PC-3 (cell line): Measurements from ENCODE around the gene ZRANB1.

Source experiments
- EZH2 ChIP-seq: fragments of 300-600 bp; sonication (generic); IDR thresholded peaks from one replicate; pipeline ENCODE4 v1.6.1; 2017; ENCODE audit warnings: antibody characterized with exemption, mild to moderate bottlenecking, low read length; ENCODE audit not compliant: unreplicated experiment
- TF ChIP-seq, protein P1 (sequence below): fragments of 300-600 bp; sonication (generic); conservative IDR thresholded peaks from 2 replicates; pipeline ENCODE4 v1.5.1; 2017; ENCODE audit warnings: antibody characterized with exemption, low read depth, mild to moderate bottlenecking, low read length

DNA sequence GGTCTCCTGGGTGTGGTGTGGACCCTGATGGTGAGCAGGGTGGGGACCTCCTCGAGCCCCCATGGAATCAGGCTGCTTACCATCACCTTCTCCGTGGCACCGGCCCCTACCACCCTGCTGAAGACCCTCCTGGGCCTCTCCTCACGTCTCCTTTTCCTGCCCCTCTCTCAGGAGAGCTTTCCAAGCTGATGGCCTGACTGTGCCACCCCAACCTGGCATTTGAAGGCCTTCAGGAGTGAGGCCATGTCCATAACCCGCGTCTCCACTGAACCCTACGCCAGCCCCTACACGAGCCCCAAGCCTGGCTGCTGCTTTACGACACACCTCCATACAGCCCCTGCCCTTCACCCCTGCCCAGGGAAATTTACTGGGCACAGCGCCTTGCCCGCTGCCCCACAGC lies 55.4 kb downstream of the ZRANB1 start:
- TF ChIP-seq EZH2: no peak
- TF ChIP-seq, protein P1, sequence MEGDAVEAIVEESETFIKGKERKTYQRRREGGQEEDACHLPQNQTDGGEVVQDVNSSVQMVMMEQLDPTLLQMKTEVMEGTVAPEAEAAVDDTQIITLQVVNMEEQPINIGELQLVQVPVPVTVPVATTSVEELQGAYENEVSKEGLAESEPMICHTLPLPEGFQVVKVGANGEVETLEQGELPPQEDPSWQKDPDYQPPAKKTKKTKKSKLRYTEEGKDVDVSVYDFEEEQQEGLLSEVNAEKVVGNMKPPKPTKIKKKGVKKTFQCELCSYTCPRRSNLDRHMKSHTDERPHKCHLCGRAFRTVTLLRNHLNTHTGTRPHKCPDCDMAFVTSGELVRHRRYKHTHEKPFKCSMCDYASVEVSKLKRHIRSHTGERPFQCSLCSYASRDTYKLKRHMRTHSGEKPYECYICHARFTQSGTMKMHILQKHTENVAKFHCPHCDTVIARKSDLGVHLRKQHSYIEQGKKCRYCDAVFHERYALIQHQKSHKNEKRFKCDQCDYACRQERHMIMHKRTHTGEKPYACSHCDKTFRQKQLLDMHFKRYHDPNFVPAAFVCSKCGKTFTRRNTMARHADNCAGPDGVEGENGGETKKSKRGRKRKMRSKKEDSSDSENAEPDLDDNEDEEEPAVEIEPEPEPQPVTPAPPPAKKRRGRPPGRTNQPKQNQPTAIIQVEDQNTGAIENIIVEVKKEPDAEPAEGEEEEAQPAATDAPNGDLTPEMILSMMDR: no peak
